D341Med (cell line): ENCODE results near the gene MSANTD2.

Experiments used
- DNase-seq: peaks from one replicate; pipeline ENCODE4 v3.0.0; 2012; ENCODE audit warnings: low spot score

The MSANTD2 gene

DNA sequence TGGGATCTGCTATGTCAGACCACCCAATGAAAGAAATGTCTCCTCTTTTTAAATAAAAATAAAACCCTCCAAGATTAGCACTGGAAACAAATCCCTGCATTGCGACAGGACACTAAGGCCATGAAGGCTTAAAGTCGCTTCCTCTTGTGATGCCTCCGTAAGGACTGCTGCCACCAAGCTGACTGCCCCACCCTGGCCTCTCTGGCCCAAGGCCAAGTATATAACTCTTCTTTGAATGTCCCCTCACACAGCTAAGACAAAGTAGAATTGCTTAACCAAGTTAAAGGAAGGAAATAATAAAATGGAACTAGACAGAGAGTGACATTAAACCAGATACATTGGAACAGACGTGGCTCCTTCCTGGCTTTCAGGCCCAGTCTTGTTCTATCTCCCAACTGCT lies 68.0 kb downstream of the MSANTD2 start:
- DNase-seq = no peak

DNA sequence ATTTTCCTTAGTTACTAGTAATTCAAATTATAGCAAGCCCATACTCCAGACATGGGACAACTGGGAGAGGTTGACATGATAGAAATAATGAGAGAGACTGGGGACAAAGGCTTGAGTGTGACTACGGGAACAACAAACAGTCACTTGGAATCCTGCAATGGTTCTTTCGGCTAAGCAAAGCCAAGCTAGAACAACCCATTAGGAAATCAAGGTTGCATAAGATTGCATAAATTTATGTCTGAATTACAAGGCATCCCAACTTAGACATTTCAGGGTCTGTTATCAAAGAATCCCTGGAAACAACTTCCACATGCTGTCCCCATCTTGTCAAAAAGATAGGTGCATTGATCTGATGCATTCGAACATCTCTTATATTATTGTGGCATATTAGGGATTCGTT lies 70.6 kb downstream of the MSANTD2 start:
- no peak for DNase-seq

DNA sequence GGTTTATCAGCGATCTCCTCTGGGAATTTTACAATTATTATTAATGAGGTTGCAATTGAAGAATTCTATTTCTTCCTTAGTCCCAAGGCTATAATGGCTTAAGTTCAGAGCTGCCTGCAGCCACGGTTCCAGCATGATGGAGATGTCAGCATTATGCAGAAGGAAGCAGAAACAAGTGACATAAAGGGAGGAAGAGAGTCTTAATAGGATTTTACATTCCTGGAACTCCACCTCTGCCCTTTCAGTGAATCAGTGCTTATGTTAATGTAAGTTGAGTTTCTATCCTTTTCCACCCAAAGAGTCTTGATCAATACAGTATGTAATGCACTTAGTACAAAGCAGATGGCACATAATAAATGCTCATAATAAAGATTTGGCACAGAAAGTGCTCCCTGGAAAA lies 72.1 kb downstream of the MSANTD2 start:
- DNase-seq = no peak

DNA sequence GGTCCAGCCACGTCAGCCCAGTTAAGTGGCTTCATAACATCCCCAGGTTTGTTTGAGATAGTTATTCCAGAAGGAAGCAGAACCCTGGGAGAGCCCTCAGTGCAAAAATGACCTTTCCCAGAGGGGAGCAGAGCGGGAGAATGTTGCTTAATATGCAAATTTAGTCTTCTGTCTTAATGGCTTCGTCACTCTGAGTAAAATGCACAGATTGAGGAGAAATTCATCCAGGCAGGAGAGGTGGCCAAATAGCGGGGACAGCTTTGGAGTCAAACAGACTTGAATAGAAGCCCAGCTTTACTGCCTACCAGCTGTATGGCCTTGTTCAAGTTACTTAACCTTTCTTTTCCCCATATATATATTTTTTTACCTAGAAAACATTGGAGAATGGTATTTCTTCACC lies 72.7 kb downstream of the MSANTD2 start:
- DNase-seq = no peak

DNA sequence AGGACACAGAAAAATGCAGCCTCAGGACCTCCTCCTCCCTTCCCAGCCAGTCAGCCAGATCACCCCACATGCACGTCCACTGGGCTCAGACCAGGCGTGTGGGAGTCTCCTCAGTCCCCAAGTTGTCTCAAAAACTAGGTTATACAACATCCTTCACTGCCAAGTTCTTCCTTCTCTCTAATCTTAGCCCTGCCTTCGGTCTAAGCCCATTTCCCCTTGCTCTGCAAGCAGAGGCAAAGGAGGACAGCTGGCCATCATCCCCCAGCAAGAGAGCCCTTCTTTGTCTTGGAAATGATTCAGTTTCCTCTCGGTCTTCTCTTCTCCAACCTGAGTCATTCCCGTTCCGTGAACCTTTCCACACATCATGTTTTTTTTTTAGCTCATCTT lies 74.5 kb downstream of the MSANTD2 start:
- no peak for DNase-seq

DNA sequence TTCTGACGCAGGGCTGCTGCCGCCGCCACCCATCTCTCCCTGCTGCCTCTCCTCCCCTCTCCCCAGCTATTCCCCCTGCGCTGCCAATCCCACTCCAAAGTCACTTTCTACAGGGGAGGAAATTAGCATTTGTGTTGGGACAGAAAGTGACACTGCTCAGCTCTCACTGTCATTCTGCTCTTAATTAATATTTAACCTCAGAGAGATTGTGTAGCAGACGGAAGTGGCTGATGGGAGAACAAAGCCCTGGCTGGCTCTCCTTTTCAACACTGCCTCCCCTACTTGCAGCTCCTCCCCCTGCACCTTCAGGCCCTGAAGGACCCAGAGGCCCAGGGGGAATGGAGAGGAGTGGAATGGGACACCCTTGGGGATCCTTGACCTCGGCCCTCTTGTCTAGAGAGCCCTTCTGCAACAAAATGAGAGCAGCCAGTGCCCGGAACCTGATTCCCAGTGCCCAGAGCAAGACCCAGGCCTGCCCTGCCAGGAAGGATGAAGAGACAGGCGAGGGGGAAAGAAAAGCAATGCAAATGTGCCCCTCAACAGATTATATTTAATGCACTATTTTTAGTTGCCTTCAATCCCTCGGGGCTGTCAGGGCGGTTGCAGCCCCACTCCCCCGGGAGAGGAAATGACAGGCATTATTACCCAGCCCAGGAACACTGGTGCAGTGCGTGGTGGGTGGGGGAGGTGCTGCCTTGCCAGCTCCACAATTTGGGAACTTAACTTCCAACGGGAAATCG lies 75.1 kb downstream of the MSANTD2 start:
- DNase-seq = peak; percentile 56

DNA sequence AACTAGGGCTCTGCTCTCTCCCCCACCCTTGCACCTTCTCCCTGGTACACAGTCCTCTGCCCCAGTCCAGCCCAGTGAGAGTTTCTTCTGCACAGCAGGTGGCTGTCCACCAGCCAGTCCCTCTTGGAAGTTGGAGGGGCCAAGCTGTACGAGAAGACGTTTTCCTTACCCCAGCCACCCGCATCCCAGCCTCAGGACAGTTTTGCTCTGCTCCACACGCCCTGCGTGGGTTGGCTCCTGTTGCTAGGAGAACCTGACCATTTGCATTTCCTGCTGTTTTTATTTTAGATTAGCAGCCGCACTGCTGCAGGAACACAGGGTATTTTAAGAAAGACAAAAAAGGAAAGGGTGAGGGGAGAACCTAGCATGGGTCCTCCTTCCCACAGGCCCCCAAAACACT lies 78.0 kb downstream of the MSANTD2 start:
- no peak for DNase-seq

DNA sequence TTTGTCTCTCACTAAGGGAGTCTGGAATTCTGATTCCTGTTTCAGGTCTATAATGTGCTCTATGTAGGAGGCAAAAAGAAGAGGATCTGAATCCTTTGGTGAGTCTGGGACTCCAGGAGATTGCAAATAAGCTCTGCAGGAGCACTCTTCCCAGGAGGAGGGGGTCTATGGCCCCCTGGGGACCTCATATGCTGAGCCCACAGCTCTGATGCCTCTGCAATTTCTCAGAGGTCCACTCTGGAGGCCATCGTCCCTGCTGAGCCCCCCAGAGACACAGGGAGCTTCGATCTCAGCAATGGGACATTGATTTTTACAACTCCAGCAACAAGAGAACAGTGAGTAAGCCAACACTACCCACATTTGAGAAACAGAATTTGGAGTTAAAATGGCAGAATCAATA lies 80.7 kb downstream of the MSANTD2 start:
- DNase-seq = no peak

DNA sequence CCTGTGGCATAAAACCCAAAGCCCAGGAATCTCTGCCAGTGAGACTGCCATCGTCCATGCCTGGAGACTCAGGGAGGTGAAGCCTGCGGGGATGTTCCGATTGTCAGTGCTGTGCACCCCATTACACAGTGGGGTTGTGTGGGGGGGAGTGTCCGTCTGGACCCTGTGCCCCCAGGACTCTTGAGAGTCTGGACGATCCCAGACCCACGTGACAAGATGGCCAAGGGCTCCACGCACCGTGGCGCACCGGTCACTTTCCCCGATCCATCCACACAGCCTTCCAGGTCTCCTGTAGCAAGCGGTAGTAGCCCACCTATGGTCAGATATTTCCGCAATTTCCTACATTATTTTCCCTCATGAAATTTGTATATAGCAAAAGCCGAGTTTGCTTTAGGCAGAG lies 81.4 kb downstream of the MSANTD2 start:
- no peak for DNase-seq

DNA sequence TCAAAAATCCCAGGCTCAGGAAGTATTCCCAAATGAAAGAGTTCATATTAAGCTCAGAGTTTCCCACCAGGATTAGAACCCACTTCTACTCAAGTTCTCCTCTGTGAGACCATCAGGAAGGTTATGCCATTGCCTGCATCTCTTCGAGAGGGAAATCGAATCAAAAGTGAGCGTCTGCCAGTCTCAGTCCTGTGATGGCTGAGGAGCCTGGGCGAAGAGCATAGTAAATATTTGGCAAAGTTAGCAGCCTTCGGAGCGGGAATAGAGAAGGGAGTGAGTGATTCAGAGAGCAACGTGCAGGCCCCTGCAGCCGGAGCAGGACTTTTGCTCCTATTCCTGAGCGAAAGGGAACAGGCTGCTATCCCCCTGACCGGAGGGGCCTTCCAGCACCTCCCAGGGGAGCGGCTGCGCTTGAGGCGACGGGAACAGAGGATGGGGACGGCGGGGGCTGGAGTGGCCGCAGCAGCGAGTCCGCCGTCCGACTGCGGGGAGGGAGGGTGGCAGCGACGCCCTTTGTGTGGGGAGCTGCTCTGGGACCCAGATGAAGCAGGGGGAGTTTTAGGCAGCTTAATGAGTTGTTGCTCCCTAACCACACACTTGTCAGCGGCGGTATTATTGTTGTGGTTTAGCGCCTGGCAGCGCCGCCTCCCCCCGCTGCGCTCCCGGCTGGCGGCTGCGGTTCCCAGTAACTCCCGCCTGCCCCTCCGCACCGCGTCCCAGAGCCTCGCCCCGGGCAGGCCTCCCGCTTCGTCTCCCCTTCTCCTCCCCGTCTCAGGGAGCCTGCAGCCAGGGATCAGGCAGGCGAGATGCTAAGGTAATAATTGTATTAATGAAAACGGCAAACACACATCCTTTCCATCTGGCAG lies 82.2 kb downstream of the MSANTD2 start:
- DNase-seq = peak; percentile 45

DNA sequence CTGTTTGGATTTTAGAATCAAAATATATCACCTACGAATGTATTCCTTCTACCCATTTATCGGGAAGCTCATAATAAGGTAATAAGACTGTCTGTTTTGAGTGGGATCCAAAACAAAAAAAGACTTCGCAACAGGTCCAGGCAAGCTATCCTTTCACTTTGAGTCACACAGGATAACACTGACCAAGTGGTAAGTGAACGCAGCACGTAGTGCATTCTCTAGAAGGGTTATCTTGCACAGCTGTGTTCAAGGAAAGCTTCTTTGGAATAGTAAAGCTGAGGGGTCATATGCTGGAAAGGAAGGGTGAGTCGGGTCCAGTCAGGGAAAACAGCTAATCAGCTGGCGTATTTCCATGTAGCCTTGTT lies 82.8 kb downstream of the MSANTD2 start:
- DNase-seq = no peak

DNA sequence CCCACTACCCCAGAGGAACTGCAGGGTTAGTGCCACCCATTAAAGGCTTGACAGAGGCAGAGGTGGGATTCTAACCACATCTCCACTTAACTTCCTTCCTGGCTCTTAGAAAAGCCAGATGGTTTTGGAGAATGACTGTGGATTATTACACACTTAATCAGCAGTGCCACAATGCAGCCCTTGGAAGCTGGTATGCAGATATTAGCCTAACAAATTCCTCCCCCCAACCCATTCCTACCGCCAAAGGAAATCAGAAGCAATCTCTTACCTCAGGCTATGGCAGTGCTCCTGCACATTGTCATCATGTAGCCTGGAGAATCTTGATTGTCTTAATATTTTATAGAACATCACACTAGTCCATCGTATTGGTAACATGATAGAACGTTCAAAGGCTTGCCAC lies 83.6 kb downstream of the MSANTD2 start:
- DNase-seq = no peak
